ENCODE results near the gene MEF2C.
"Not testable (repeated sequence)": the region's sequence is repeated elsewhere in the genome, so short reads cannot be mapped to it uniquely, and the experiment has no call there.

The MEF2C gene

DNA sequence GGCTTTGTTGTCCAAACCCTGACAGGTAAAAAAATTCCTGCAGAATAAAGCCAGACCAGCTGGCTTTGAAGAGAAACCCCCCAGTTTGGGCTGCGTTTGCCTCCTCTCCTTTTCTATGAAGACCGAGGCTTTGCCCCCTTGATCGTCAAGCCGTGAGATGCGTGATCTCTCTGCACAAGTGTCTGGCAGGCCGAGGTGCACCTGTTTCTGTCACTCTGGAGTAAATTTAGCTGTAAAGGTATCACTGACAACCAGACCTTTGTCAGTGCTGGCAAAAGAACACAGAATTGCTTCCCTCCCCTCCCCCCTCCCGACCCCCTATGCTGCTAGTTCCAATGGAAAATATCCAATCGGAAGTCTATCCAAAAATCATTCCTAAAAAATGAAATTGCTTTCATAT, 21.0 kb upstream of the MEF2C start:
- H3K27ac ChIP-seq (ENCODE audit: low read length); H3K36me3 ChIP-seq (ENCODE audit: control insufficient read depth in 1 of 2, insufficient read depth in 2 of 2, low read length in 2 of 2); H3K9me3 ChIP-seq (ENCODE audit: control insufficient read depth in 1 of 2, low read length in 2 of 2); H3K4me1 ChIP-seq (ENCODE audit: control insufficient read depth in 1 of 2, insufficient read depth in 2 of 2, low read length in 2 of 2); H3K27me3 ChIP-seq (ENCODE audit: low read depth, low read length); H3K4me3 ChIP-seq (ENCODE audit: low read depth in 1 of 2, low read length in 2 of 2): not testable (repeated sequence)

DNA sequence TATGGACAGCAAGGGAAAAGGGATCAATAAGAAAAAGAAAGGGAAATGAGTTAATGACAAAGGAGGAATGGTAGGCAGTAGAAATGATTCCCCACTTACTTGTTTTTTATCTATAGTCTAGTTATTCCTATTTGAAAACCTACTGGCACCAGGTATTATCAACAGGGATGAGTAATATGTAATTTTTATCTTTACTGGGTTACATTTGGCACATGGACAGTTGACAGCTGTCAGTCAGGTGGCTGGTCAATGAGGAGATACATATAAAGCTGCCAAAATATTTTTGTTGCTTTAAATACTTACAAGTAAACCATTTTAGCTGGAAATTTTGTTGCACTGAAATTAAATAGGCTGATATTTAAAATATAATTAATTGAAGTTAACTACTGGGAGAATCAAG, 18.1 kb upstream of the MEF2C start:
- H3K36me3 ChIP-seq (ENCODE audit: control insufficient read depth in 1 of 2, insufficient read depth in 2 of 2, low read length in 2 of 2); H3K27me3 ChIP-seq (ENCODE audit: low read depth, low read length); H3K27ac ChIP-seq (ENCODE audit: low read length); H3K4me3 ChIP-seq (ENCODE audit: low read depth in 1 of 2, low read length in 2 of 2); H3K4me1 ChIP-seq (ENCODE audit: control insufficient read depth in 1 of 2, insufficient read depth in 2 of 2, low read length in 2 of 2); H3K9me3 ChIP-seq (ENCODE audit: control insufficient read depth in 1 of 2, low read length in 2 of 2): not testable (repeated sequence)

DNA sequence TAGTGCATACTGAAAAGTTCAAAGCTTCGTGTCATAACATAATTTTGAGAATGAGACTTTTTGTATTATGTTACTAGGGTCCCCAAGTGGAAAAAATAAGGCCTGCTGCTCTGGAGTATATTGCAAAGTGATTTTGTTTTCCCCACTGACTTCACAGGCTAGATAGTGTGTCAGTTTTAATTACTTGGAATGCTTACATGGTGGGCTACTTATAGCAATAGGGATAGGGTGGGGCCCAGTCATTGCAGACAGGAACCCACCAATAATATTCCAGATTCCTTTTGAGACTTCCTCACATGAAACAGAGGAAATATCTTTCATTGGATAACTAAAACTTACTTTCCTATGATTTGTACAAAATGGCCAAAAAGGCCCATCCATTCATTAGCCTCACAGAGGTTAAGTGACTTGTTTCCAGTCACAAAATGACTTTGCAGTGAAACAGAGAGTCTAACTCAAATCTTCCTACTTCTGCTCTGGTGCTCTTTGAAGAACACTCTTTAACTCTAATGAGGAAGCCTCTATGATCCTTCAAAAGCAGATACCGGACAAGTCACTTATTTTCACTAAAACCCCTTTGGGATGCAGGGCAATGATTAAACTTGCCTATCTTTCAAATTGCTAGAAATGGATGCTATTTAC, 16.2 kb upstream of the MEF2C start:
- H3K27ac ChIP-seq (ENCODE audit: low read length), result no peak overlapping the region
- no peaks in the 10 kb centered on the region for H3K27me3 ChIP-seq (ENCODE audit: low read depth, low read length)
- no peak overlapping the region for H3K4me3 ChIP-seq (ENCODE audit: low read depth in 1 of 2, low read length in 2 of 2)

DNA sequence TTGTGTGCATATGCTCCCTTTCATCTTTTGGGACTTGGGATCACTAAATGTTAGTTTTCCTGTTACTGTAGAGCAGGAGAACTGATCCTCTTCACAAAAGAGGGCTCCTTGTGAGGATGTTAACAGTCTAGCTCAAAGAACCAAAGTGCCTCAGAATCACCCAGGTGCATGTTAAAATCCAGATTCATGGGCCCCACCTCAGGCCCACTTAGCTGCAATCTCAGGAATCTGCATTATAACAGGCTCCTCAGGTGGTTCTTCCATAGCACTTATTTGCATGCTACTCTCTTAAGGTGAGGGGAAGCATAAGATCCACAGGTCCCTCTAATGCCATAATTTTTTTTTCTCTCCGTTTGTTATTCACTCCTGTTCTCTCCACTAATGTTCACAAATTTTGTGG, 14.8 kb upstream of the MEF2C start:
- H3K4me3 ChIP-seq (ENCODE audit: low read depth in 1 of 2, low read length in 2 of 2), result no peak overlapping the region
- H3K36me3 ChIP-seq (ENCODE audit: control insufficient read depth in 1 of 2, insufficient read depth in 2 of 2, low read length in 2 of 2), result no peaks in the 10 kb centered on the region
- no peaks in the 10 kb centered on the region for H3K9me3 ChIP-seq (ENCODE audit: control insufficient read depth in 1 of 2, low read length in 2 of 2)

More for the DNA sequence above, 16.2 kb upstream of the MEF2C start:
- Histone ChIP-seq H3K9me3 (ENCODE audit: control insufficient read depth in 1 of 2, low read length in 2 of 2) (no peaks in the 10 kb centered on the region), H3K36me3 (ENCODE audit: control insufficient read depth in 1 of 2, insufficient read depth in 2 of 2, low read length in 2 of 2) (no peaks in the 10 kb centered on the region), H3K4me1 (ENCODE audit: control insufficient read depth in 1 of 2, insufficient read depth in 2 of 2, low read length in 2 of 2) (no peaks in the 10 kb centered on the region)

DNA sequence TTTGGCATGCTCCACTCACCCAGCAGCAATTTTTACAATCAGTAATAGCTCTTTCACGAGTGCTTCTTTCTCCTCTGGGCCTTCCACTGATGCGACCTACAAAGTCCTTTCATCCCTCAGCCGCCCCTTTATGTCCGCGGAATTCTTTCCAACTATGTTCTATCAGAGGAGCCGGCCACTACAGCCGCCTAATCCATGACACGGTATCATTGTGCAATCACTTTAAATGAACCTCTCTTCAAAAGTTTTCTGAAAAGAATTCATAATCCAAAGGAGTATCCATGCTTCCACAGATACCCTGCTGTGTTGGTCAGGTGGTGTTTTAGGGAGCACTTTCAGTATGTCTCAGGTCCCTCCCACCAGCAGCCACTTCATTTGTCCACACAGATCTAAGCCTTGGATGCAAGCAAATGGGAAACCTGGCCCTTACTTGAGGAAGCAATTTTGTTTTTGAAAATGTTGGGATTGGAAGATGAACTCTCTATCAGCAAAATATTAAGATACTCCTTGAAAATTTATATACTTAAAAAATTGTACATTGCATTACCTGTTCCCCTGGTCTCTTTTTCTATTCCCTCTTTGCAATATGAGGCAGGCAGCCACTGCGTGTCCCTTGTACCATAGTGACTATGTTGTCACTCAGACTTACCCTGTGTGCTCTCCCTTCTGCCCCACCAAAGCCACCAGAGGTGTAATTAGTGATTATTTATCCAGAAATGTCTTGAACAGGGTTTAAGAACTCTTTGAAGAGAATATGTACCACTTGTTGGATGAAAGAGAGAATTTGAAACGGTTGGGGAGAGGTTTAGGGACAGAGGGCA, 12.9 kb upstream of the MEF2C start:
- no peaks in the 10 kb centered on the region for H3K36me3 ChIP-seq (ENCODE audit: control insufficient read depth in 1 of 2, insufficient read depth in 2 of 2, low read length in 2 of 2)
- no peaks in the 10 kb centered on the region for H3K4me1 ChIP-seq (ENCODE audit: control insufficient read depth in 1 of 2, insufficient read depth in 2 of 2, low read length in 2 of 2)
- H3K4me3 ChIP-seq (ENCODE audit: low read depth in 1 of 2, low read length in 2 of 2), result no peak overlapping the region
- no peak overlapping the region for H3K27ac ChIP-seq (ENCODE audit: low read length)
- H3K9me3 ChIP-seq (ENCODE audit: control insufficient read depth in 1 of 2, low read length in 2 of 2), result no peaks in the 10 kb centered on the region
- no peaks in the 10 kb centered on the region for H3K27me3 ChIP-seq (ENCODE audit: low read depth, low read length)

More for the DNA sequence above, 14.8 kb upstream of the MEF2C start:
- H3K27ac ChIP-seq (ENCODE audit: low read length), result no peak overlapping the region
- H3K4me1 ChIP-seq (ENCODE audit: control insufficient read depth in 1 of 2, insufficient read depth in 2 of 2, low read length in 2 of 2), result no peaks in the 10 kb centered on the region
- H3K27me3 ChIP-seq (ENCODE audit: low read depth, low read length), result no peaks in the 10 kb centered on the region

DNA sequence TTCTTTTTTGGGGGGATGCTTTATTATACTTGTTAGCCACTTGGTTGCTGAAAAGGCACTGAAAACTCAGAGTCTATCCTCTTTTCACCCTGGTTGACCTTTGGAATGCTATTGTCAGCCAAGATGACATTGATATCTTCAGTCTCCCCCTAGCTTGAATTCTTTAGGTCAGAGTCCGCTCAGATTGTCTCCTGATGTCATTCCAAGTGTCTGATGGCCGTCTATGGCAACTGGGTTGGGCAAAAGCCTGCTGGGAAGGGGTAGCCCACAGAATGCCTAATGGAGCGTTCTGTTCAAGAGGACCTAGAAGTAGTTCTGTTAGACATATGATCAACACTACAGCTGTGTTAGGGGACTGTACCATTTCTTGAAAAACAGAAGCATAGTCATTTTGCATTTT, 9.7 kb upstream of the MEF2C start:
- Histone ChIP-seq H3K36me3 (ENCODE audit: control insufficient read depth in 1 of 2, insufficient read depth in 2 of 2, low read length in 2 of 2) (no peaks in the 10 kb centered on the region), H3K9me3 (ENCODE audit: control insufficient read depth in 1 of 2, low read length in 2 of 2) (no peaks in the 10 kb centered on the region), H3K27ac (ENCODE audit: low read length) (no peak overlapping the region), H3K27me3 (ENCODE audit: low read depth, low read length) (no peaks in the 10 kb centered on the region), H3K4me1 (ENCODE audit: control insufficient read depth in 1 of 2, insufficient read depth in 2 of 2, low read length in 2 of 2) (no peaks in the 10 kb centered on the region), H3K4me3 (ENCODE audit: low read depth in 1 of 2, low read length in 2 of 2) (no peak overlapping the region)

DNA sequence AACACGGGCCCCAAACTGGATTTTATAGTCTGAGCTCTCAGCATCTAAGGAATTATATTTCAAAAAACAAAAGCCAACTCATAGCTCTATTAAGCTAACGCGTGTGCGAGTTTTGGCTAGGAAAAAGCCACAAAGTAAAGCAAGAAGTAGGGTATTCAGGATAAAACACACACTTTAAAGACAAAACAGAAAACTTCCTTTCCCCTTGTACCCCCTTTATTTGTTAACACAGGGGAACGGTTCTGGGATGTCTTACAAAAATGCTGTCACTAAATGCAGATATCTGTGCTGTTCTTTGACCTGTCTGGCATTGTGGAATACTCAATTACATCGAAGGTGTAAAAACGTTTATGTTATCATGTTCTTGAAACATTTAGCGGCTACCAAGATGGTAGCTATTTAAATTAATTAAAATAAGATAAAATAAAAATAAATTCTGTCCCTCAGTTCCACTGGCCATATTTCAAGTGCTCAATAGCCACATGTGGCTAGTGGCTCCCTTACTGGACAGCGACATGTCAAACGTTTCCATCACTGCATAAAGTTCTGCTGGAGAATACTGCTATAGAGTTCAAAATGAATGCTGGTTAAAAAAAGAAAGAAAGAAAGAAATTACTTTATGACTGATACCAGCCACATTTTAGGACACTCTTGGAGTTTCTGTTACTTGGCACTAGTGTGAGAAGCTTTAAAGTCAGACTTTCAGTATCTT, 7.2 kb upstream of the MEF2C start:
- Histone ChIP-seq H3K4me3 (ENCODE audit: low read depth in 1 of 2, low read length in 2 of 2) (peak overlapping the region; percentile 61 to 89), H3K36me3 (ENCODE audit: control insufficient read depth in 1 of 2, insufficient read depth in 2 of 2, low read length in 2 of 2) (no peaks in the 10 kb centered on the region), H3K9me3 (ENCODE audit: control insufficient read depth in 1 of 2, low read length in 2 of 2) (no peaks in the 10 kb centered on the region), H3K27ac (ENCODE audit: low read length) (peak overlapping the region; percentile 80), H3K27me3 (ENCODE audit: low read depth, low read length) (no peaks in the 10 kb centered on the region), H3K4me1 (ENCODE audit: control insufficient read depth in 1 of 2, insufficient read depth in 2 of 2, low read length in 2 of 2) (peaks cover 0 to 13% of the 10 kb centered on the region in 2 donors)

DNA sequence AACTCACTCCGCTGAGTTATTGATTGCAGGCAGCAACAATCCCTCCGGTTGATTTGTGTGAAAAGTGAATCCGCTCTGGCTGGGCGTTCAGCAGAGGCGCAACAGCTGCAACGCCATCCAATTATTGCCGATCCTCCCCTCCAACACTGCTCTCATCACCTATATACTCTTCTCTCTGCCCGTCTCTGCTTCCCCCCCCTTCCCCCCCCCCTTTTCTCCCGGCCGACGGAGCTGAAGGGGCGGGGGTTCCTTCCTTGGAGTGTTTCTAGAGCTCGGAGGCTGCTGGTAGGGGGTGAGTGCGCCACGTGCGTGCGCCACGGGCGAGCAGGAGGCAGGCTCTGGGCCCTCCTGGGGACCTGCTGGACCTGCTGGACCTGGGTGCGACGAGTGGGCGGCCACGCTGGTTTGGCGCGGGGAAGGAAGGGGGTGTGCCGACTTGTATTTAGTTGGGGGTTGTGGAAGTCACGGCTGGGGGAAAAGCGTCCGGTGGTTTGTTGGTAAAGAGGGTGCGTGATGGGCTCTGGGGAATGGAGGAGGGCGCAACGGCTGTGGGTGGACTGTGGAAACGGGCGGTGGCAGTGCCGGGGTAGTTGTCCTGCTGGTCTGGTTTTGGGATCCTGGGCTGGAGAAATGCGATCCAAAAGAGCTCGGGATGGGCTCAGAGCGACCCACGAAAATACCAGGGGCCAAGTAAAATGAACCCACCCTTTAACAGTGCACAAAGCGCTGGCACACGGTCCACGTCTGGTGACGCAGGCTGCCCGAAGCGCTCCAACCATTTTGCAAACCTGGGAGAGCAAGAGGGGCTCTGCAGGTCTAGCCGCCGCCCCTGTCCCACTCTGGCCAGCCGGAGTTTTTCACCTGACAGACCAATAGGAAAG, 6.4 kb upstream of the MEF2C start:
- peak overlapping the region; percentile 61 to 89 for H3K4me3 ChIP-seq (ENCODE audit: low read depth in 1 of 2, low read length in 2 of 2)
- no peaks in the 10 kb centered on the region for H3K9me3 ChIP-seq (ENCODE audit: control insufficient read depth in 1 of 2, low read length in 2 of 2)
- peak overlapping the region; percentile 80 for H3K27ac ChIP-seq (ENCODE audit: low read length)
- H3K36me3 ChIP-seq (ENCODE audit: control insufficient read depth in 1 of 2, insufficient read depth in 2 of 2, low read length in 2 of 2), result no peaks in the 10 kb centered on the region
- H3K4me1 ChIP-seq (ENCODE audit: control insufficient read depth in 1 of 2, insufficient read depth in 2 of 2, low read length in 2 of 2), result peaks cover 3 to 13% of the 10 kb centered on the region in 2 donors
- no peaks in the 10 kb centered on the region for H3K27me3 ChIP-seq (ENCODE audit: low read depth, low read length)

DNA sequence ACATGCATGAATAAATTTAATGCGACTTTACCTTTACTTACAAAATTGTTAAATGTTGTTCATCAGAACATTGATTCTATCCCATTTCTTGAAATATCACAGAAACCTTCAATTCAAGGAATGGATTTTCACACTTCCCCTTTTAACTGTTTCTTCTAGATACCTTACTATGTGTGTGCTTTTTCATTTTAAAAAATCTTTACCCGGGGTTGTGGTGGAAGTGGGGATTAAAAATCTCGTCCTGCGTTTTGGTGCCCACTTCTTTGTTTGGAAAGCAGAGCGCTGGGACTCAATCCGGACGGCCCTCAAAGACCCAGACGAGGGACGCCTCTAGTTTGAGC, 5.8 kb upstream of the MEF2C start:
- Histone ChIP-seq H3K36me3 (ENCODE audit: control insufficient read depth in 1 of 2, insufficient read depth in 2 of 2, low read length in 2 of 2) (no peaks in the 10 kb centered on the region), H3K4me3 (ENCODE audit: low read depth in 1 of 2, low read length in 2 of 2) (peak overlapping the region; percentile 61 to 89), H3K9me3 (ENCODE audit: control insufficient read depth in 1 of 2, low read length in 2 of 2) (no peaks in the 10 kb centered on the region), H3K27me3 (ENCODE audit: low read depth, low read length) (no peaks in the 10 kb centered on the region), H3K4me1 (ENCODE audit: control insufficient read depth in 1 of 2, insufficient read depth in 2 of 2, low read length in 2 of 2) (peaks cover 4 to 13% of the 10 kb centered on the region in 2 donors), H3K27ac (ENCODE audit: low read length) (peak overlapping the region; percentile 80)

DNA sequence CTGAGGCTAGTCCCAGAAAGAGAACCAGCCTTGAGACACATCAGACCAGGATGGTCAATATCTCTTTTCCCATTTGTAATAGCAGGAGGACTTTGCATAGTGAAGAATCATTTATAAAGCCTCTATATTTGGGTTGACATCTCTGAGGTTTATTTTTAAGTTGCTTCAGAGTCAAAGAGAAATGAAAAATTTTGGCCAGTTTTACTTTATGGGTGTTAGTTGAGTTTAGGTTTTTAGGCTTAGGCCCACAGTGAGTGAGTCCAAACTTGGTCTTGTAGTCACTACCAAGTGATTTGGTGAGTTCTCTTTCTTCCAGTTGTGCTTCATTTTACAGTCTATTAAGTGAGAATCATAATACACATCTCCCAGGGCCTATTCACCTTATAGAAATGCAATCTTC, 5.3 kb upstream of the MEF2C start:
- Histone ChIP-seq H3K27me3 (ENCODE audit: low read depth, low read length) (no peaks in the 10 kb centered on the region), H3K27ac (ENCODE audit: low read length) (peak overlapping the region; percentile 80), H3K4me3 (ENCODE audit: low read depth in 1 of 2, low read length in 2 of 2) (no peak overlapping the region), H3K36me3 (ENCODE audit: control insufficient read depth in 1 of 2, insufficient read depth in 2 of 2, low read length in 2 of 2) (no peaks in the 10 kb centered on the region), H3K4me1 (ENCODE audit: control insufficient read depth in 1 of 2, insufficient read depth in 2 of 2, low read length in 2 of 2) (peaks cover 4 to 13% of the 10 kb centered on the region in 2 donors), H3K9me3 (ENCODE audit: control insufficient read depth in 1 of 2, low read length in 2 of 2) (no peaks in the 10 kb centered on the region)

DNA sequence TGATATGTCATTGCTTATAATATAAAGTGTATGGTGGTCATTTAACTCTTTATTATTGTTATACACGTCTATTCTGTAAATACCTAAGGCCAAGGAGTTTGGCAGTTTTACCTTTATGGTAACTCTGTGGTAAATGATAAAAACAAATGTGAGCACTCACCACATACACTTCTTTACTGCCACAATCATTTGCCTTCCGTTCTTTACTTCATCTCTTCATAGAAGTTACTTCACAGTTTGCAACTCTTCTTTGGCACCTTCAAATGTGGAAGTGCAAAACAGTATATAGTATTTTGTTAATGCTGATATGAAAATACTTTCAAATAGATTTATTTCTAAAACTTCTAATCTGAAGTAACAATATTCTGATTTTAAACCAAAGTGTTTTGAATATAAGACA, 4.4 kb upstream of the MEF2C start:
- Histone ChIP-seq H3K27me3 (ENCODE audit: low read depth, low read length) (no peaks in the 10 kb centered on the region), H3K36me3 (ENCODE audit: control insufficient read depth in 1 of 2, insufficient read depth in 2 of 2, low read length in 2 of 2) (no peaks in the 10 kb centered on the region), H3K27ac (ENCODE audit: low read length) (peak overlapping the region; percentile 80), H3K4me3 (ENCODE audit: low read depth in 1 of 2, low read length in 2 of 2) (no peak overlapping the region), H3K4me1 (ENCODE audit: control insufficient read depth in 1 of 2, insufficient read depth in 2 of 2, low read length in 2 of 2) (peaks cover 4 to 13% of the 10 kb centered on the region in 2 donors), H3K9me3 (ENCODE audit: control insufficient read depth in 1 of 2, low read length in 2 of 2) (no peaks in the 10 kb centered on the region)
